Measurements from ENCODE around the gene CDK5RAP3.
"Not testable (repeated sequence)": the region's sequence is repeated elsewhere in the genome, so short reads cannot be mapped to it uniquely, and the experiment has no call there.

CDK5RAP3 gene, protein sequence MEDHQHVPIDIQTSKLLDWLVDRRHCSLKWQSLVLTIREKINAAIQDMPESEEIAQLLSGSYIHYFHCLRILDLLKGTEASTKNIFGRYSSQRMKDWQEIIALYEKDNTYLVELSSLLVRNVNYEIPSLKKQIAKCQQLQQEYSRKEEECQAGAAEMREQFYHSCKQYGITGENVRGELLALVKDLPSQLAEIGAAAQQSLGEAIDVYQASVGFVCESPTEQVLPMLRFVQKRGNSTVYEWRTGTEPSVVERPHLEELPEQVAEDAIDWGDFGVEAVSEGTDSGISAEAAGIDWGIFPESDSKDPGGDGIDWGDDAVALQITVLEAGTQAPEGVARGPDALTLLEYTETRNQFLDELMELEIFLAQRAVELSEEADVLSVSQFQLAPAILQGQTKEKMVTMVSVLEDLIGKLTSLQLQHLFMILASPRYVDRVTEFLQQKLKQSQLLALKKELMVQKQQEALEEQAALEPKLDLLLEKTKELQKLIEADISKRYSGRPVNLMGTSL

DNA sequence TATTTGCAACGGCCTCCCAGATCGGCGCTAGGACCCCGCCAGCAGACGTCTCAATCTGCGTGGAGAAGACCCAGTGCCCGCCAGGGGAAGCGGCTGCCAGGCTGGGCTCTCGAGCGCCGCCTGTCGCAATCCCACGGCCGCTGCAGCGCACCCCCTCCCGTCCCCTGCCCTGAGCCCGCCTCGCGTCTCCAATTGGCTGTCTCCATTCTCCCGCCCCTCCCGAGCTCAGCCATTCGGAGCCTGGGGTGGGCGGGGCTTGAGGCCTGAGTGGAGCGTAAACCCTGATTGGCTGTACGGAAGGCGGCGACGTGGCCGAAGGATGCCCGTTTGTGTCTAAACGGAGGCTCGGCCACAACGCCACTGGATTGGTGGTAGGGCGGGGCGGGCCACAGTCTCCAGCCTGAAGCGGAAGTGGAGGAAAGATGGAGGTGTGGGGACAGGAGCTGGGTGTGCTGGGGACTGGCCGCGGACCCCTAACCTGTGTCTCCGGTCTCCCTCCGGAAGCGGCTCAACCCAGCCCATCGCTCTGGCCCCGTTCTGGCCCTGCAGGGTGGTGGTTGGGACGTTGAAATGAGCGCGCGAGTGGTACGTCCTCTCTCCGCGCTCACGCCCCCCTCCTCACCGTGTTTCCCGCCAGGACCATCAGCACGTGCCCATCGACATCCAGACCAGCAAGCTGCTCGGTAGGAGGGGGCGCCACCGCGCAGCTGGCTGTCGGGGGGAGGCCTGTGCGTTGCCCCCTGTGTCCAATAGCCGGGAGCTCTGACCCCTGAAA is at the start of gene CDK5RAP3:
CDK5RAP3 (plus strand) TSS at position 389 of the 775 bp plus-strand sequence; CDS start at position 423, 34 bp downstream.
- peak; percentile 98 for DNase-seq (ENCODE audit: low read depth)

- no peak for DNase-seq (ENCODE audit: low read depth)
Measured at GRCh38 chr17:47924785-47925677, 45.9 kb upstream of the CDK5RAP3 start.

GRCh38 chr17:47925678-47925988 is 45.3 kb upstream of the CDK5RAP3 start:
- DNase-seq (ENCODE audit: low read depth) = no peak

GRCh38 chr17:47927821-47928400 is 43.0 kb upstream of the CDK5RAP3 start:
- no peak for DNase-seq (ENCODE audit: low read depth)

DNA sequence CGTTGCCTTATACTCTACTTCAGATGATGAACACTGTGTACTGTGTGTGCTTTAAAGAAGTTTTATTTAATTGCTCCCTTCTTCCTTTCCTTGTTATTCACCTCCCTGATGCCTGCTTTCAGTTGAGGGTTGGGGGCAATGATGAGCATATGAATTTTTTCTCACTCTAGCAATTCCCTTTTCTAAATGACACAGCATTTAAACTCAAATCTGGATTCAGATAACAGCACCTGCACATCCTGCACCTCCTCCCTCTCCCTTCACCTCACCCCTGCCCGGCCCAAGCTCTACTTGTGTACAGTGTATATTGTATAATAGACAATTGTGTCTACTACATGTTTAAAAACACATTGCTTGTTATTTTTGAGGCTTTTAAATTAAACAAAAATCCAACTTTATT is 42.5 kb upstream of the CDK5RAP3 start:
- no peak for DNase-seq (ENCODE audit: low read depth)

DNA sequence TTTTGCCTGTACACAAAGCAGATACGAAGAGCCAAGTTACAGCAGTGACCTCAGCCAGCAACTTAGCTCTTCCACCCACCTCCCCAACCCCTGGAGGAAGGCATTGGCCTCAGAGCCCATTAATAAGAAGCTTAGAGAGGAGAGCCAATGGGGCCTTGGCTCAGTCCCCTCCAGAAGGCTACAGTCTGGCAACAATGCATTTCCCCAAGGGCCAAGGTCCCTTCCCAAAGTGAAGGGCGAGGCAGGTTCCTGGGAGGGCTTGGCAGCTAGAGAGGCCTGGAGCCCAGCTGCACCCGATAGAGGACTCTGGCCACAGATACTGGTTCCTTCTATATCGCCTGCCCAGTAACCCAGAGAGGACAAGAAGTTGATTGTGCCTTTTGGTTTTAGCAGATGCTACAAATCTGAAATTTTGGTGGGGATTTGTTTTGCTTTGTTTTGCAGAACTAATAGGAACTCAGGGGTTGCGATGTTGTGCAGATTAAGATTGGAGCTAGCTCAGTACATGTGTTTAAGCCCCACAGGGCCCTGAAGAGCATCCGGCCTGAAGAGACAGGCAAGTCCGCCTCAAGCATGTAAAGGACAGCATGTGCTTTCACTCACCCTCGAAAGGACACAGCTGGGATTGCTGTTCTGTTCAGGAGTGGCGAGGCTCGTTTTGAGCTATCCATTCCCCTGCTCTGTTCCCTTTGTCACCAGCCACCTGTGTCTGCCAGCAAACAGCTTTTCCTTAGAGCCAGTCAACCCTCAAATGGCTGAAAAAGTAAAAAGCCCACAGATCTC is 41.5 kb upstream of the CDK5RAP3 start:
- no peak for DNase-seq (ENCODE audit: low read depth)

- no peak for DNase-seq (ENCODE audit: low read depth)
Measured at GRCh38 chr17:47931848-47932247, 39.1 kb upstream of the CDK5RAP3 start.

- DNase-seq (ENCODE audit: low read depth) = no peak
Measured at GRCh38 chr17:47934856-47935255, 36.1 kb upstream of the CDK5RAP3 start.

DNA sequence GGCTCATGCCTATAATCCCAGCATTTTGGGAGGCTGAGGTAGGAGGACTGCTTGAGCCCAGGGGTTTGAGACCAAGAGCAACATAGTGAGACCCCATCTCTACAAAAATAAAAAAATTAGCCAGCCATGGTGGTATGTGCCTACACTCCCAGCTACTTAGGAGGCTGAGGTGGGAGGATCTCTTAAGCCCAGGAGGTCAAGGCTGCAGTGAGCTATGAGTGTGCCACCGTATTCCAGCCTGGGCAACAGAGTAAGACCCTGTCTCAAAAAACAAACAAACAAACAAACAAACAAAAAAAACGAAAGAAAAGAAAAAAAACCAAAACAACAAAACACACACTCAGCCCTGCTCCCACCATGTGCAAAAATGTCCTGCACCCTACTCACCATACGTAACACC is 35.4 kb upstream of the CDK5RAP3 start:
- not testable (repeated sequence) for DNase-seq (ENCODE audit: low read depth)

DNA sequence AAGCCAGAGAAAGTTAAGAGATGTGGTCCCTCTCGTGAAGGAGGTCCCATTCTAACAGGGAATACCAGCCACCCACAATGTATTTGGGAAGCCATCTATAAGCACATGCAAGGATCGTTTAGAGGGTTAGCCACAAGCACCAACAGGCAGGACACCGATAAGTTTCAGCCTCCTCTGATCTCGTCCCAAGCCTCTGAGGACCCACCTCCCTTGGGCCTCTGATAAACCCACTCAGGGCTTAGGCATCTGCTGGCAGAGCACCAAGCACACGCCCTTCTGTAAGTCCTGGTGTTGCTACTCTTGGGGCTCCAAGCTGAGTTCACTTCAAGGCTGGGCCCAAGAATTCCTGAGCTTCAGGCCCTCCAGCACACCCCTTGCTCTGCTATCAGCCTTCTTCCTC is 35.0 kb upstream of the CDK5RAP3 start:
- DNase-seq (ENCODE audit: low read depth) = peak; percentile 63

- no peak for DNase-seq (ENCODE audit: low read depth)
Measured at GRCh38 chr17:47937941-47938340, 33.0 kb upstream of the CDK5RAP3 start.

- peak; percentile 94 for DNase-seq (ENCODE audit: low read depth)
Measured at GRCh38 chr17:47941246-47942095, 29.4 kb upstream of the CDK5RAP3 start, which contains the start of gene PNPO. TSS of gene PNPO (plus strand) at chr17:47941571. CDS start at chr17:47941676, 105 bp downstream.

GRCh38 chr17:47942096-47942510 is 28.8 kb upstream of the CDK5RAP3 start:
- DNase-seq (ENCODE audit: low read depth) = no peak

DNA sequence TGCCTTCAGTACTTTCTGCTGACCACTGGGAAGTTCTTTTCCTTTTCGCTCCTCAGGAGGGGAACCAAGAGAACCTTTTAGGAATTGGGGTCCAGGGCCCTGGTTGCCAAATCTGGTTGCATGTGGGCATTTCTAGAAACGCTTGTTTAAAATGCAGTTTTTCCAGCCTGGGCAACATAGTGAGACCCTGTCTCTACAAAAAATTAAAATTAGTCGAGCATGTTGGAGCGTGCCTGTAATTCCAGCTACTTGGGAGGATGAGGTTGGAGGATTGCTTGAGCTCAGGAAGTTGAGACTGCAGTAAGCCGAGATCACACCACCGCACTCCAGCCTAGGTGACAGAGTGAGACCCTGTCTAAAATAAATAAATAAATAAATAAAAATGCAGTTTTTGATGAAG is 28.3 kb upstream of the CDK5RAP3 start:
- DNase-seq (ENCODE audit: low read depth) = no peak

- DNase-seq (ENCODE audit: low read depth) = no peak
Measured at GRCh38 chr17:47945080-47945479, 25.8 kb upstream of the CDK5RAP3 start.

GRCh38 chr17:47945529-47946508 is 25.1 kb upstream of the CDK5RAP3 start:
- DNase-seq (ENCODE audit: low read depth) = no peak

- DNase-seq (ENCODE audit: low read depth) = no peak
Measured at GRCh38 chr17:47946516-47946915, 24.4 kb upstream of the CDK5RAP3 start.

- DNase-seq (ENCODE audit: low read depth) = peak; percentile 63
Measured at GRCh38 chr17:47946929-47947397, 23.9 kb upstream of the CDK5RAP3 start.

All from CMK (cell line).